CD4-positive, alpha-beta T cell treated with Interleukin-4 for 1 hour (primary cell): ENCODE data around the gene PIWIL1.

ENCODE experiments used
- DNase-seq, 2 donors: peaks; one replicate each; pipeline ENCODE4 v3.0.0-alpha.2; 2020 to 2022

The PIWIL1 gene

DNA sequence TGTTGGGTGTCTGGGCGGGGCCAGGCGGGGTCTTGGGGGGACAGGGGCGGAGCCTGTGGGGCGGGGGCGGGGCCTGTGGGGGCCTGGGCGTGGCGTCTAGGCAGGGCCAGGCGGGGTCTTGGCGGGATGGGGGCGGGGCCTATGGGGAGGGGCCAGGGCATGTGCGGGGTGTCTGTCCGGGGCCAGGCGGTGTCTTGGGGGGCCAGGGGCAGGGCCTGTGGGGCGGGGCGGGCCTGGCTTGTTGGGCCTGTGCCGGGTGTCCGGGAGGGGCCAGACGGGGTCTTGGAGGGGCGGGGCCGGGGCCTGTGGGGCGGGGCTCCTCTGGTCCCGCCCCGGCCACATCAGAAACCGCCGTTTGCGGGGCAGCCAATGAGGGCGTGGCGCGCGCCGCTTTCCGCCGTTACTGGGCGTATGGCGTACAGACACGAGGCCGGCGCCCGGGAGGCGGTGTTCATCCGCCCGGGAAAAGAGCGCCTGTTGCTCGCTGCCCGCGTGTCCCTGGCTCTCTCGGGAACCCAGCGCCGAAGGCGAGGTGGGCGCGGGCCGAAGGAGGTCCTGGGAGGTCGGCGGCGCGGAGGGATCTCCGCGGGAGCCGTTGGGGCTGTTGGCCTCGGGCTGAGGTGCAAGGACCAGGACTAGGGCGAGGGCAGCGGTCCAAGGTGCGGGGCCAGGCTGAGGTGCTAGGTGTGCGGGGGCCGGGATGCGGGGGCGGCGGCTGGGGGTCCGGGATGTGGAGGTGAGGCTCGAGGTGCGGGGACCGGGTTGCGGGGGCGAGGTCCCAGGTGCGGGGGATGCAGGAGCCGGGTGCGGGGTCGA lies at the start of gene PIWIL1:
PIWIL1 (plus strand) TSS at position 400 of the 816 bp plus-strand sequence. CDS start 4,705 bp downstream, outside the sequence.
- DNase-seq: no peak

GRCh38 chr12:130288206-130288605 lies 49.5 kb upstream of the PIWIL1 start:
- DNase-seq: no peak

GRCh38 chr12:130288691-130289090 lies 49.0 kb upstream of the PIWIL1 start:
- no peak for DNase-seq

DNA sequence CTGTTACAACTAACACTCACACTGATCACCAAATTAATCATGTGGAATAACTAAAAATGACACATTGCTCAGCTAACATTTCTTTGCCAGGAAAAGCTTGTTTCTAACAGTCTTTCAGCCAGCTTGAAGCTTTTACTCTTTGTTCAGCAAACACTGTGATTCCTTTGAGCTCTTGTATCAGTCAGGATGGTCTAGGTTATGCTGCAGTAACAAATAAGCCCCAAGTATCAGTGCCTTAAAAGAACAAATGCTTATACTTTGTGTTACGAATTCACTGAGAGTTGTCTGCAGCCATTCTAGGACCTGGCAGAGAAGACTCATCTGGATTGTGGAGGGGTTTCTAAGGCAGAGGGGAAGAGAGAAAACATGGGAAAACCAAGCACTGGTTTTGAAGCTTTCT lies 47.6 kb upstream of the PIWIL1 start:
- DNase-seq: no peak

DNA sequence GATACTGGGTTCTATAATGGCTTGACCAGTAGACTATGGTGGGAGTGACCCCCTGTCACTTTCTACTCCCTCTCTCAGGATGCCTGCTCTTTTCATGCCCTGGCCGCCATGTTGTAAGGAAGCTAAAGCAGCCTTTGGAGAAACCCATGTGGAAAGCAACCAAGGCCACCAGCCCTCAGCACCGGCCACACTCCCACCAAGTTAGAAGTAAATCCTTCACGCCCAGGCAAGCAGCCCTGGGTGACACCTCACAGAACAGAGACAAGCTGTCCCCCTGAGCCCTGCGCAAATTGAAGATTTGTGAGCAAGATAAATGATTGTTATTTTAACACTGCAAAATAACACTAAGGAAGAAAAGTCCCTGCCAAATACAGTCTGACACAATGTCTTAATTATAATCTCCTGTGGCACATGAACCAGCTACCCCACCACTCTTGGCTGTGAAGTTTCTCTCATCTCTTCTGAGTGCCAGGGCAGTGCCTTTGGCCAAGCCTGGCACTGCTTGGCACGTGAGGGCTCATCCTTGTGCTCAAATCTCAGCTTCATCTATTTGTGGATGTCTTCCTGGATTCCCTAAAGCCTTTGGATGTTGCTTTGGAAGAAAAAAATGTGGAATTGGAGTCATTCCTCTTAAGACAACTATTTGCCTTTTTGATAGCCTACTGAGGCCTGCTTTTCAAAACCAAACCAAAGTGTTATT lies 39.2 kb upstream of the PIWIL1 start:
- no peak for DNase-seq

DNA sequence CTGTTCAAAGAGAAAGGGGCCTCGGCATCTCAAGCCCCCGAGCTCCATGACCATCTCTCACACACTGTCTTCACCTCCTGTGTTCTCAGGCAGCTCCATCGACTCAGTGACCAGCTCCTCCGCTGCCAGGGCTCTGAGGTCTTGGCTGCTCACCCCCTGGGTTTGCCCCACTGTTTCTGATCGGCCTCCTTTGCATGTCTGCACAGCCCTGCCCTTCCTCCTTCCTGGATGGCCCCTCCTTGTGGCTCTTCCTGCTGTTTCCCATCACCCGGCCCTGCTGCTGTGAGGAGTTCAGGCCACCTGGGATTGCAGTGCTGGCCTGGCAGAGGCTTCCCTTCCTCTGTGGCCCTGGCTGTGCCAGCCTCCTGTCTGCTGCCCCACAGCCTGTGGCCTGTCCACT lies 38.1 kb upstream of the PIWIL1 start:
- DNase-seq: no peak

GRCh38 chr12:130300090-130300489 lies 37.6 kb upstream of the PIWIL1 start:
- no peak for DNase-seq

DNA sequence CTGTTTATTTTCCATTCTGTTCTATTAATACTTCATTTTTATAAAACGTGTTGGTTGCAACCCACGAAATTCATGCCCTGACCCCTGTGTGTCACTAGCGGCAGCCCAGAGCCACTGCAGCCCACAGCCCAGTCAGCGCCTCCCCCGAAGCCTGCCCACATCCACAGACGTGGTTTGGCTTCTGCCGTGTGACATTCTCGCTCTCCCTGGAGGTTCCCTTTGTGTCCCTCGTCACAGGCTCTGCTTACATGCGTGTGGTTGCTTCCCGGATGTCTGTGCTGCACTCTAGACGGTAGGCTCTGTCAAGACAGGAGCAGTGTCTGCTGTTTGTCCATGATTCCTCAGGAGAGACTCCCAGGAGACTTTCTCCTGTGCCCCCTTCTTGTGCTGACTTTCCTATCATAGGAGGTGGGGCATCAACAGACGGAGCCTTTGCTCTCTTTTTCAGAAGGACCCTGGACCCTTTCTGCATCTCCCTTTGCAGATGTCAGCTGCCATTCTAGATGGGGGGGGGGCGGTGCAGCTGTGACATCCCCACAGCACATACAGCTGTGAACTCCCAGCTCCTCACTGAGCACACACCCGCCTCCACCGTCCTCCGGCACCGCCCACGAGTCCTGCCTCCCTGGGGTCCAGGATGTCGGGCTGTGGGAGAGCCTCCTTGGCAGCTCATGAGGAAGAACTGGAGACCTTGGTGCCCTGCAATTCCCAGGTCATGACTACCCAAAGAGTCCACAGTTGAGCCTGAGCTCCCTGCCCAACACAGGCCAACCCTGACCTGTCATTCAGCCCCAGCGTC lies 36.8 kb upstream of the PIWIL1 start:
- DNase-seq: no peak

GRCh38 chr12:130301559-130301958 lies 36.1 kb upstream of the PIWIL1 start:
- DNase-seq: no peak

- no peak for DNase-seq
These were observed 33.9 kb upstream of the PIWIL1 start for GRCh38 chr12:130303781-130304180.

GRCh38 chr12:130307859-130308258 lies 29.8 kb upstream of the PIWIL1 start:
- DNase-seq: no peak

- no peak for DNase-seq
These were observed 29.3 kb upstream of the PIWIL1 start for GRCh38 chr12:130308393-130308792.

GRCh38 chr12:130316251-130316650 lies 21.4 kb upstream of the PIWIL1 start:
- no peak for DNase-seq

DNA sequence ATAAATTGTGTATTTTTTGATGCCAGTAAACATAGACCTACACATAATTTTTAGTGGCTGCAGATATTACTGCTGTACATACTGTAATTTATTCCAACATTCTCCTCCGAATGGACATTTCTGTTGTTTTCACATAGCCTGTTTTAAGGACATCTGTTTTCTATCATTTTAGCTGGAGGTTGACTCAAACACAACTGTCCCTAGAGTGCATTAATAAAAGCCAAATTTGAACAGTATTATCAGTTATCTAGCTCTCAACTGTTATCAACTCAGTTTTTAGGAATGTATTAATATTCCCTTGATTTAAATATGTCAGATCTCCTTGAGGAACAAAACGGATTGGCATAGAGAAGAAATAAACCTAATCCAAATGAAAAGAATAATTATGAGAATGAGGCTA lies 17.2 kb upstream of the PIWIL1 start:
- DNase-seq: no peak

- no peak for DNase-seq
These were observed 15.4 kb upstream of the PIWIL1 start for GRCh38 chr12:130322263-130322662.

DNA sequence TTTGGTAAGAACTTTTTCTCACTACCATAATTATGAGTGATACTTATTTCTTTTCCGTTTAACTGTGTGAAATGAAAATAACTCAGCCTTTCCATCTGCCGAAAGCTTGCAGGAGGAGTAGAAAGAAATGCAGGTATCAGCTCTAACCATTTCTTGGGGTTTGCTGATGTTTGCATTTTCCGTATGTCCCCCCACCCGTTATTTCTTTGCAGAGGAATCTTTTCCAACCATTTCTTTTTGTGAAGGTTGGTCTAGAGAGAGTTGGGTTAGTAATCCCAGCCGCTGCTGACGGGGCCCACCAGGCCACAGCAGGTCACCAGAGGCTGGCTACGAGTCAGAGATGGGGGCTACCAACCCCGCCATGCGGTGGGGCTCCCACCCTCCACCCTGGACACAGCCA lies 7.0 kb upstream of the PIWIL1 start:
- no peak for DNase-seq

GRCh38 chr12:130331146-130331545 lies 6.5 kb upstream of the PIWIL1 start:
- DNase-seq: no peak

- no peak for DNase-seq
These were observed 4.3 kb upstream of the PIWIL1 start for GRCh38 chr12:130333341-130333740.

DNA sequence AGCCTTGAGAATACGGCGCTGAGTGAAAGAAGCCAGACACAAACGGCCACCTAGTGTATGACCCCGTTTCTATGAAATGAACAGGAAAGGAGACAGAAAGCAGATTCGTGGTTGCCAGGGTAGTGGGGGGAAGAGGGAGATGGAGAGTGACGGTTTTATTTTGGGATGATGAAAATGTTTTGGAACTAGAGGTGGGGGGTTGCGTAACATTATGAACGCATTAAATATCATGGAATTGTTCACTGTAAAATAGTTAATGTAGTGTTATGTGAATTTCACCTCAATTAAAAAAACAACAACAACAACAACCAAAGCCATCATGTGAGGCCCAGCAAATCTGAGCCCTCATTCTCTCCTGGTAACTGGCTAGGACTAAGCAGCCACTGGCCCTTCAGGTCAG lies 3.3 kb upstream of the PIWIL1 start:
- DNase-seq: no peak

DNA sequence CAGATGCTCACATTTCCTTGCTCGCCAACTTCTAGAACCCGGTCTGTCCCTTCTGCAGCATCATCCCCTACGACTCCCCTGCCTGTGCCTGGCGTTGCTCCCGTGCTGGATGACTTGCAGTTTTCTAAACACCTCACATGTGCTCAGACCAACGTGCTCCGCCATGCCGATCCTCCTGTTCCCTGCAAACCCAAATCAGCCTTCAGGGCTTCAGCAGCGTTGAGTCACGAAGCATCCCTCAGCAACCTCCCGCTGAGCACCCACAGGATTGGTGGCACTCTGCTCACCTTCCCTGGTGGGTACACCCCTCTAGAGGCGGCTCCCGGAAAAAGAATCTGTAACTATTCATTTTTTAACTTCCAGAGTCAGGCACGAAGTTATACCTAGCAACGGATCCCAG lies 2.8 kb upstream of the PIWIL1 start:
- no peak for DNase-seq

DNA sequence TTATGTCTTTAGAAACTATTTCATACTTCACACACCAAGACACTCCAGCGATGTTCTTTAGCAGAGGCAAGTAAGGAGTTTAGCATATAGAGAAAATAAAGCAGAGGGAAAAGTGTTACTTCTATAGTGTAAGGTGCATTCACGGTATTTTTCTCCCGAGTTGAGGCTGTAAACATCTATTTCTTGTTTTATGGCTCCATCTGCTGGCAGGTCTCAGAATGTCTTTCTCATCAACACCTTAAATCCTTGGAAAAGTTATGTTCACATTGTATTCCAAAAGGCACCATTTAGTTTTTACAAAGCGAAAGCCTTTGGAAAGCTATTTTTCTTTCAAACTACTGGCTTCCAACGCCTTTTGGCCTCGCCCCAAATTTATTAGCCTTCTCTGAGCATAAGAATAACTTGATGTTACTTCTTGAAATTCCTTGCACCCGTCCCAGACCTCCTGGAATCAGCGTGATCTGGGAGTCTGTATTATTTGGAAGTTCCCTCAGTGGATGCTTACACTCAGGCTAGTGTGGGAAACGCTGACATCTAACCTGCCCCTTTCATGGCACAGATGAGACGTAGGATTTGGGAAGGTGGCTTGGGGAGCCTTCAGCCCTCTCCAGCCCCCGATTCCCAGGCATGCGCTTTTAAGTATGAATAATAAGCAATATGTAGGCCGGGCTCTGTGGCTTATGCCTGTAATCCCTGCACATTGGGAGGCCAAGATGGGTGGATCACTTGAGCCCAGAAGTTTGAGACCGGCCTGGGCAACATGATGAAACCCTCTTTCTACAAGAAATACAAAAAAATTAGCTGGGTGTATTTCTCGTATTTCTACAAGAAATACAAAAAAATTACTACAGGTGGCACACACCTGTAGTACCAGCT lies 1.9 kb upstream of the PIWIL1 start:
- peak in 1 of 2 donors; percentile 34 for DNase-seq

DNA sequence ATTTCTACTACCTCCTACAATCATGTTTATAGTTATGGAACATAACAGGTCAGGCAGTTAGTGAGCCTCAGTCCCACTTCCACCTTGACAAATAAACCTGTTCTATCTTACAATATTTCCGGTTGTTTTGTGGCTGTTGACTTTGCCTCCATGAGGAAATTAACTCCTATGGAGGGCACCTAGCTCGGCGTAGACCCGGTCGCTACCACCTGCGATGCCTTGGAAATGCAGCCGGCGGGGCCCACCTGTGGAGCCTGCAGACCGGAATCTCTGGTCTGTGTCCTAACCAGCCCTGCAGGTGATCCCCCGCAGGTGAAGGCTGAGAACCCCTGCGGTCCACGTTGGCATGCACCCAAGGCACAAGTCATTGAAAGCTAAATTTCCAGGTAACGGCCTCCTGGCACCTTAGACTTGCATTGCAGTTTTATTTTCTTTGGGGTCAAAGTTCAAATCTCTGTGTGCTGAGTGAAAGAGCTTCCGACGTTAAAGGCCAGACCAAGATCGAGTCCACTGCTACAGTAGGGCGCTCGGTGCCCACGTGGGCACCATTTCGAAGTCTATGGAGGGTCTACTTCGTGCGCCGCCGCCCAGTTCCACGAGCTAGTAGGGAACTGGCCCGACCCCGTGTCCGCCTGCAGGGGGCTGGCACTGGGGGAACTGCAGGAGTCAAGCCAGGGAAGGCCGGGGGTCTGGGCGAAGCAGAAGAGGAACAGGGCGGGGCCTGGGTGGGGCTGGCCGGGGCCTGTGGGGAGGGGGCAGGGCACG lies 782 bp upstream of the PIWIL1 start:
- DNase-seq: no peak
